Measurements from ENCODE around the gene GLB1L2. TPM values are rescaled to one million over a fixed set of nuclear protein-coding genes. Genes with fewer than 3 reads are reported as not detected.

The GLB1L2 gene
- total RNA-seq, 2 donors from 2014 or later, result 45.6 to 60.0 TPM

GRCh38 chr11:134288486-134288885, 43.3 kb upstream of the GLB1L2 start:
- intact Hi-C loops (cut with DNase I), result no loop called here
- WGBS, result 95% methylated on average over 13 of the region's 13 CpGs
- Histone ChIP-seq H3K36me3 (no peaks in the 10 kb centered on the region), H3K4me3 (no peak overlapping the region), H3K9me3 (no peaks in the 10 kb centered on the region), H3K27ac (no peak overlapping the region), H3K4me1 (replicated peaks) (no peaks in the 10 kb centered on the region), H3K27me3 (replicated peaks; ENCODE audit: insufficient read depth) (no peaks in the 10 kb centered on the region)
- TF ChIP-seq POLR2A (IDR thresholded peaks at IDR 0.05) (no peak), POLR2AphosphoS5 (IDR thresholded peaks at IDR 0.05) (no peak), CTCF (IDR thresholded peaks at IDR 0.05) (no peak)
- no peak for DNase-seq (ENCODE audit: low spot score)

GRCh38 chr11:134289167-134289566, 42.6 kb upstream of the GLB1L2 start:
- Histone ChIP-seq H3K27me3 (replicated peaks; ENCODE audit: insufficient read depth) (no peaks in the 10 kb centered on the region), H3K9me3 (no peaks in the 10 kb centered on the region), H3K36me3 (no peaks in the 10 kb centered on the region), H3K4me3 (no peak overlapping the region), H3K27ac (no peak overlapping the region), H3K4me1 (replicated peaks) (no peaks in the 10 kb centered on the region)
- TF ChIP-seq POLR2A (IDR thresholded peaks at IDR 0.05), result no peak
- no peak for TF ChIP-seq POLR2AphosphoS5 (IDR thresholded peaks at IDR 0.05)
- TF ChIP-seq CTCF (IDR thresholded peaks at IDR 0.05), result no peak
- DNase-seq (ENCODE audit: low spot score), result no peak
- intact Hi-C loops (cut with DNase I), result no loop called here
- 79% methylated on average over 4 of the region's 4 CpGs for WGBS

- Histone ChIP-seq H3K27ac (no peak overlapping the region), H3K36me3 (no peaks in the 10 kb centered on the region), H3K4me1 (replicated peaks) (no peaks in the 10 kb centered on the region), H3K9me3 (no peaks in the 10 kb centered on the region), H3K27me3 (replicated peaks; ENCODE audit: insufficient read depth) (no peaks in the 10 kb centered on the region), H3K4me3 (no peak overlapping the region)
- intact Hi-C loops (cut with DNase I), result no loop called here
- TF ChIP-seq POLR2AphosphoS5 (IDR thresholded peaks at IDR 0.05), result no peak
- no peak for TF ChIP-seq CTCF (IDR thresholded peaks at IDR 0.05)
- no peak for TF ChIP-seq POLR2A (IDR thresholded peaks at IDR 0.05)
- WGBS, result 41% methylated on average over 12 of the region's 12 CpGs
- no peak for DNase-seq (ENCODE audit: low spot score)
Measured at GRCh38 chr11:134289789-134290188, 42.0 kb upstream of the GLB1L2 start.

- WGBS, result 92% methylated on average over 7 of the region's 7 CpGs
- no peak overlapping the region for H3K27ac ChIP-seq
- H3K9me3 ChIP-seq, result no peaks in the 10 kb centered on the region
- H3K4me3 ChIP-seq, result no peak overlapping the region
- TF ChIP-seq POLR2A (IDR thresholded peaks at IDR 0.05) (no peak), CTCF (IDR thresholded peaks at IDR 0.05) (no peak), POLR2AphosphoS5 (IDR thresholded peaks at IDR 0.05) (no peak)
- H3K27me3 ChIP-seq (replicated peaks; ENCODE audit: insufficient read depth), result no peaks in the 10 kb centered on the region
- DNase-seq (ENCODE audit: low spot score), result no peak
- H3K4me1 ChIP-seq (replicated peaks), result no peaks in the 10 kb centered on the region
- intact Hi-C loops (cut with DNase I), result no loop called here
- no peaks in the 10 kb centered on the region for H3K36me3 ChIP-seq
Measured at GRCh38 chr11:134290646-134291045, 41.1 kb upstream of the GLB1L2 start.

GRCh38 chr11:134291196-134291595, 40.6 kb upstream of the GLB1L2 start:
- 96% methylated on average over 6 of the region's 6 CpGs for WGBS
- Histone ChIP-seq H3K4me1 (replicated peaks) (no peaks in the 10 kb centered on the region), H3K27me3 (replicated peaks; ENCODE audit: insufficient read depth) (no peaks in the 10 kb centered on the region), H3K4me3 (no peak overlapping the region), H3K9me3 (no peaks in the 10 kb centered on the region), H3K36me3 (no peaks in the 10 kb centered on the region), H3K27ac (no peak overlapping the region)
- no peak for DNase-seq (ENCODE audit: low spot score)
- TF ChIP-seq POLR2AphosphoS5 (IDR thresholded peaks at IDR 0.05) (no peak), CTCF (IDR thresholded peaks at IDR 0.05) (no peak), POLR2A (IDR thresholded peaks at IDR 0.05) (no peak)
- intact Hi-C loops (cut with DNase I), result no loop called here

Measured in prostate gland (tissue), 2 donors.